22Rv1 (cell line): ENCODE measurements around the gene PPP1R37.

ENCODE experiments used
- ZFX ChIP-seq: fragments of 450-650 bp; IDR thresholded peaks from 2 replicates; pipeline ENCODE4 v1.6.1; 2017; ENCODE audit warnings: antibody characterized with exemption, borderline replicate concordance
- TF ChIP-seq, protein P1 (sequence below): fragments of 450-650 bp; IDR thresholded peaks from 2 replicates; pipeline ENCODE4 v1.5.1; 2017; ENCODE audit warnings: mild to moderate bottlenecking

DNA sequence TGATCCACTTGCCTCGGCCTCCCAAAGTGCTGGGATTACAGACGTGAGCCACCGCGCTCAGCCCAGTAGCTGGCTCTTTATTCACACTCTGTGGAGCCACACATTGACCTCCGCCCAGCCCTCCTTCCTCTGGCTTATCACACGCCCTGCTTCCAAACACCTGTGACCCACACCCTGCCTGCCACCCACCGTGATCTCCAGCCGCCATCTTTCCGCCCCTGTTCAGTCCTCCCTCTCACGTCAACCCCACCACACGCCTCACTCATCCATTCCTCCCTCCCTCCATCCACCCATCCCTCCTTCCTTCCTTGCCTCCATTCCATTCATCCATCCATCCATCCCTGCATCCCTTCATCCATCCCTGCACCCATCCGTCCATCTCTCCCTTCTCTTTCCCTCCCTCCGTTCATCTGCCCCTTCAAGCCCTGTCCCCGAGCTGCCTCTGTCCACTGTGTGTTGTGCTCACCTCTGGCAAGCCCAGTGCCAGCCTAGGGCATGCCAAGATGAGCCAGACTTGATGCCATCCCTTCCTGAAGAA is 34.3 kb upstream of the PPP1R37 start:
- TF ChIP-seq, protein P1, sequence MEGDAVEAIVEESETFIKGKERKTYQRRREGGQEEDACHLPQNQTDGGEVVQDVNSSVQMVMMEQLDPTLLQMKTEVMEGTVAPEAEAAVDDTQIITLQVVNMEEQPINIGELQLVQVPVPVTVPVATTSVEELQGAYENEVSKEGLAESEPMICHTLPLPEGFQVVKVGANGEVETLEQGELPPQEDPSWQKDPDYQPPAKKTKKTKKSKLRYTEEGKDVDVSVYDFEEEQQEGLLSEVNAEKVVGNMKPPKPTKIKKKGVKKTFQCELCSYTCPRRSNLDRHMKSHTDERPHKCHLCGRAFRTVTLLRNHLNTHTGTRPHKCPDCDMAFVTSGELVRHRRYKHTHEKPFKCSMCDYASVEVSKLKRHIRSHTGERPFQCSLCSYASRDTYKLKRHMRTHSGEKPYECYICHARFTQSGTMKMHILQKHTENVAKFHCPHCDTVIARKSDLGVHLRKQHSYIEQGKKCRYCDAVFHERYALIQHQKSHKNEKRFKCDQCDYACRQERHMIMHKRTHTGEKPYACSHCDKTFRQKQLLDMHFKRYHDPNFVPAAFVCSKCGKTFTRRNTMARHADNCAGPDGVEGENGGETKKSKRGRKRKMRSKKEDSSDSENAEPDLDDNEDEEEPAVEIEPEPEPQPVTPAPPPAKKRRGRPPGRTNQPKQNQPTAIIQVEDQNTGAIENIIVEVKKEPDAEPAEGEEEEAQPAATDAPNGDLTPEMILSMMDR = no peak
- no peak for TF ChIP-seq ZFX
